ENCODE data around the gene ATP1B4. TPM values are rescaled to one million over a fixed set of nuclear protein-coding genes. Genes with fewer than 3 reads are reported as not detected.

The ATP1B4 gene
- total RNA-seq = 31.2 TPM

GRCh38 chrX:120361764-120362305 lies at the start of gene ATP1B4:
TSS of gene ATP1B4 (plus strand) at chrX:120362089. CDS start at chrX:120362169, 80 bp downstream.

Other genes with a start within 250 kb of the ATP1B4 start
- gene RHOXF1, start 246.2 kb upstream of the ATP1B4 start, total RNA-seq = 0.47 TPM
- not detected for gene RHOXF2, start 203.5 kb upstream of the ATP1B4 start, total RNA-seq
- gene ZBTB33, start 111.3 kb upstream of the ATP1B4 start, total RNA-seq = 16.7 TPM
- 0.88 TPM for gene TMEM255A, start 50.6 kb upstream of the ATP1B4 start, total RNA-seq
- gene LAMP2, start 107.2 kb downstream of the ATP1B4 start, total RNA-seq = 121 TPM
- 37.8 TPM for gene CUL4B, start 198.9 kb downstream of the ATP1B4 start, total RNA-seq
- 19.9 TPM for gene MCTS1, start 242.0 kb downstream of the ATP1B4 start, total RNA-seq